KG1 (cell line): ENCODE results near the gene CLCNKB.
"Not testable (repeated sequence)": the region's sequence is repeated elsewhere in the genome, so short reads cannot be mapped to it uniquely, and the experiment has no call there.

ENCODE experiments used
- DNase-seq: peaks from one replicate; lab custom pipeline; 2025; lab: John Stamatoyannopoulos, UW

Gene CLCNKB

DNA sequence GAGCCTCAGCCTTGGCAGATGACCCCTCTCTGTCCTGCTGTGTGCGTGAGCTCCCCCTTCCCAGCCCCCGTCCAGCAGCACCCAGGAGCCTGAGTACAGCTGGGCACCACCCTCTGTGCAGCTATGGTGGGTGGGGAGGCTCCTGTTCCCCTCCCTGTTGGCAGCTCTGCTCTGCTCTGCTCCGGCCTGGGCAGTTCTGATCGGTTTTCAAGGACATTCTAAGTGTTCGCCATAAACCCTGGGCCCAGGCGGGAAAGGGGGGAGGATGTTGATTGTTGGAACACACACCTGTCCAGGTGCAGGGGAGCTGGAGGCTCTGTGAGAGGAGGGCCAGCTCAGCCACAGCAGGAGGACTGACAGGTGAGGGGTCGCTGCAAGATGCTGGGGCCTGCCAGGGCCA, at the start of gene CLCNKB:
Gene CLCNKB (plus strand): TSS at position 262 of the 400 bp plus-strand sequence. CDS start 711 bp downstream, outside the sequence.
- no peak for DNase-seq

GRCh38 chr1:15994081-15994480, 49.5 kb upstream of the CLCNKB start:
- DNase-seq: no peak

- no peak for DNase-seq
Observed at GRCh38 chr1:15994590-15995351, 48.8 kb upstream of the CLCNKB start.

GRCh38 chr1:15997076-15997585, 46.5 kb upstream of the CLCNKB start:
- DNase-seq: no peak

GRCh38 chr1:15997637-15998280, 45.8 kb upstream of the CLCNKB start:
- DNase-seq: no peak

DNA sequence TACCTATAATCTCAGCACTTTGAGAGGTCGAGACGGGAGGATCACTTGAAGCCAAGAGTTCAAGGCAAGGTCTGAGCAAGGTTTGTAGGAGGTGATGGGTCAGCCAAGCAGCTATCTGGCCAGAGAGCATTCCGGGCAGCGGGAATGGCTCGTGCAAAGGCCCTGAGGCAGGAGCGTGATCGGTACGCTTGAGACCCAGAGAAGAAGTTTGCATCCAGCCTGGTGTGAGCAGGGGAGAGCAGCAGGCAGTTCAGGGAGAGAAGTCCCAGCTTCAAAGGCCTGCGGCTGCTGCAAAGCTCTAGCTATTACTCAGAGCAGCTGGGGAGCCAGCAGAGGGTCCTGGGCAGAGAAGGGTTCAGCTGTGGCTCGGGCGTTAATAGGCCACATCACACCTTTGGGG, 44.7 kb upstream of the CLCNKB start:
- no peak for DNase-seq

DNA sequence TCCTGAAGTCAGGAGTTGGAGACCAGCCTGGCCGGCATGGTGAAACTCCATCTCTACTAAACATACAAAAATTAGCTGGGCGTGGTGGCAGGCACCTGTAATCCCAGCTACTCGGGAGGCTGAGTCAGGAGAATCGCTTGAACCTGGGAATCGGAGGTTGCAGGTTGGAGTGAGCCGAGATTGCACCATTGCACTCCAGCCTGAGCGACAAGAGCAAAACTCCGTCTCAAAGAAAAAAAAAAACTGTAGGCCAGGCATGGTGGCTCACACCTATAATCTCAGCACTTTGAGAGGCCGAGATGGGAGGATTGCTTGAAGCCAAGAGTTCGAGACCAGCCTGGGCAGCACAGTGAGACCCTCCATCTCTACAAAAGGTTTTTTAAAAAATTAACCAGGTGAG, 42.3 kb upstream of the CLCNKB start:
- DNase-seq: not testable (repeated sequence)

GRCh38 chr1:16005597-16005996, 38.0 kb upstream of the CLCNKB start:
- DNase-seq: no peak

GRCh38 chr1:16006010-16006409, 37.6 kb upstream of the CLCNKB start:
- DNase-seq: no peak

DNA sequence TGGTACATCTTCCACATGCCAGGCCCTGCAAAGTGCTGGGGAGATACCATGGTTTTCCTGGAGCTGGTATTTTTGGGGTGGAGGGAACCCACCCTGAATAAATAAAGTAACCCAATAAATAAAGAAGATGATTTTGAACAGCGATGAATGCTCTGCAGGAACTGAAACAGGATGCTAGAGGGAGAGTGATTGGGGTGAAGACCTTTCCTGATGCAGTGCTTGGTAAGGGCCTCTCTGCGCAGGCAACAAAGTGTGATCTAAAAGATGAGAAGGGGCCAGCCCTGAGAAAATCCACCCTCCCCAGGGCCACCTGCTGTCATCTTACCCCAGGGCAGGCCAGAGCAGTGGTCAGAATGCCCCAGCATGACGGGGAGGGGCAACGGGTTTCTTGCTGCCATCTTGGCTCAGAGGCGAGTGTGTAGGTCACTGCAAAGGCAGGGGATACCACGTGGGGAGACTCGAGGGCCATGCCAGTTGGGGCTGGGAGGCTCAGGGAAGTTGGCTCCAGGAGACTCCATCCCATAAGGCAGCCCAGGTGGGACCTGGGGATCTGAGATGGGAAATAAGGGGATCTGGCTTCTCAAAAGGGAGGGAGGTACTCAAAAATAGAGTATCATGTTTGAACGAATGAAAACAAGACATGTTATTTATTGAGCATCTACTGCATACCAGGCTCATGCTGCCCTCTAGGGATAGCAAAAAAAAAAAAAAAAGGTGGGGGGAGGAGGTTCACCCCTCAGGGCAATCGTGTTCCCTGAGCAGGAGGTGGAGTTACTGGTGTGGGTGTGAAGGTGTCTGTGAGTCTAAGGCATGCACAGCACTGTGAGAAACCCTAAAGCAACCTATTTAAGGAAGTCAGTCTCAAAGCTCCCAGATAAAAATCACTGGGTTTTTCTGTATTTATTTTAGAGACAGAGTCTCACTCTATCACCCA, 36.8 kb upstream of the CLCNKB start:
- no peak for DNase-seq

- DNase-seq: no peak
Observed at GRCh38 chr1:16007671-16008341, 35.8 kb upstream of the CLCNKB start.

GRCh38 chr1:16009030-16009460, 34.5 kb upstream of the CLCNKB start:
- DNase-seq: peak; percentile 33

DNA sequence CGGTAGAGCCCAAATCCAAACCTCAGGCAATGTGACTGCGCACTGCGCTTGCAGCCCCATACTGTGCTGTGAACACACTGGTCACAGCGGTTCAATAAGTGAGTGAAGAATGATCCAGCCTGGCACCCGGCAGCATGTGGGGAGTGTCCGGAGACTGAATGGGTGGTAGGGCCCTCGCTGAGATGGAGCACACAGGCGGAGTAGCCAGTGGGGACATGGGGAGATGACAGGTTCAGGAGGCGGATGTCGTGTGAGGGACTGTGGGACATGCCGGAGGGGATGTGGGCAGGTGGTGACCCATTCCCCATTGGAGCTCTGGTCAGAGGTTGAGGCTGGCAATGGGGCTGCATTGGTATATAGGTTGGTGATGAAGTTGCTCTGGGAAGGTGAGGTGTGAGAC, 33.9 kb upstream of the CLCNKB start:
- DNase-seq: no peak

- DNase-seq: no peak
Observed at GRCh38 chr1:16010837-16011236, 32.7 kb upstream of the CLCNKB start.

- no peak for DNase-seq
Observed at GRCh38 chr1:16011936-16012589, 31.5 kb upstream of the CLCNKB start.

DNA sequence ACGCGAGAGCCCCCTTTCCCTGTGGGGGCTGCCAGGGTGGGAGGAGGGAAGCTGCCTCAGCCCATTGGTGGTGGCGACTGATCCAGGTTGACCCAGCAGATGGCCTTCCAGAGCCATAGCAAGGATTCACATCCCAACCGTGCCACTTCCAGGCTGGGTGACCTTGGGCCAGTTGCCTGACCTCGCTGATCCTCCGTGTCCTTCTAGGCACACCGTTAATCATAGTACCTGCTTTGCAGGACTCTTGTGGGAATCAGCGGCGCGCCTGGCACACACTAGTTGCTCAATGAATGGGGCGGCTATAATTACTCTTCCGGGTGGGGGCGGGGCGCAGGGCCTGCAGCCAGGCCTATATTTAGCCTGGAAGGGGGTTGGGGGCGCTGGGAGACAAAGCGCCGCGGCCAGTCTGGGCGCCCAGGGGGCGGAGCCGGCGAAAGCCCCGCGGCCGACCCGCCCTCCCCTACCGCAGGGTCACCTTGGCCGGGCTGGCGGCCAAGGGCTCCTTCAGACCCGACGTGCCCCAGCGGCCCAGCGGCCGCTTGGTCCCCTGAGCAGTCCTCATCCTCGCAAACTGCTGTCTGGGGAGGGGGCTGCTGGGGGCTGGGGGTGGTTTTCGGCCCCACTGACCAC, 30.9 kb upstream of the CLCNKB start:
- DNase-seq: no peak

DNA sequence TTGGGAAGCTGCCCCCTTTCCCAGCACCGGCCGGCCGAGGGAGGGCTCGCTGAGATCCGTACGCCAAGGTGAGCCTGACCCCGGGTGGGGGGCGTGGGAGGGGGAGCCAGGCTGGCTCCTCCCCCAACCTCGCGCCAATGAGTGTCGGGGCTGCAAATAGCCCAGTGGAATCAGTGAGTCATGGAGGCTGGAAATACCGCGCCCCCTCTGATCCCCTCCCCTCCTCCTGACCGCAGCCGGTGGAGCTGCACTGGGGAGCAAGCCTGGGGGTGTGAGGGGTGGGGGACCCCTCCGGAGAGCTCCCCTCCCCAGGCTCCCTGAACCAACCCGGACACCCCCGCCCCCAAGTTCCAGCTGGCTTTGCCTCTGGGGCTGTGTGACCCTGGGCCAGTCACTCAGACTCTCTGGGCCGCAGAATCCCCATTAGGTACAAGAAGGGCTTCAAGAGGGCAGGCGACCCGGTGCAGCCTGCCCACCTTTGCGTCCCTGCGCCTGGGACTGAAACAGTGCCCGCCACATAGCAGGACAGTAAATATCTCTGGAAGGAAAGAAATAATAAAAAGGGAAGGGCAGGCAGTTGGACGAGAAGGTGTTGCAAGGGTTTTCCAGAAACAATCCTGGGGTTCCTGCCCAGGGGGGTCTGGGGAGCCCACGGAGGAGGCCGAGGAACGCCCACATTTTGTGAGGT, 30.2 kb upstream of the CLCNKB start:
- DNase-seq: no peak

DNA sequence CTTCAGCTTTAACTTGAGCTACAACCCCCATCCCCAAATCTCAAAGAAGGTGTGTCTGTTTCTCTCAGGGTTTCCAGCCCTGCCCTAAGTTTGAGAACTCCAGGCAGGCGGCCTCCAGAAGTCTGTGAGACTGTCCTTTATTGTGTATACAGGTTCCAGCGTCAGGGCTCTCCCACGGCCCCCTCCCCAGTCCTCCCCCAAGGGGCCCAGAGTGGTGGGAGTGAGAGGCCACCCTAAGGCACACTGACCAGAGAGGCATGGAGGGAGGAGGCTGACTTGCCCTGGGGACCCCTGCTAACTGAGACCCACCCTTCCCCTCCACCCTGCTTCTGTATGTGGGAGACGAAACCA, 29.7 kb upstream of the CLCNKB start:
- no peak for DNase-seq

GRCh38 chr1:16014509-16015482, 28.8 kb upstream of the CLCNKB start:
- no peak for DNase-seq
